TTC549 (cell line): ENCODE results near the gene RAB30.
"Not testable (repeated sequence)": the region's sequence is repeated elsewhere in the genome, so short reads cannot be mapped to it uniquely, and the experiment has no call there.

Source experiments
- FAIRE-seq: peaks from 2 replicates; lab custom pipeline; 2012; peaks lifted over from hg19 to GRCh38; lab: Jason Lieb, UNC

RAB30 gene

DNA sequence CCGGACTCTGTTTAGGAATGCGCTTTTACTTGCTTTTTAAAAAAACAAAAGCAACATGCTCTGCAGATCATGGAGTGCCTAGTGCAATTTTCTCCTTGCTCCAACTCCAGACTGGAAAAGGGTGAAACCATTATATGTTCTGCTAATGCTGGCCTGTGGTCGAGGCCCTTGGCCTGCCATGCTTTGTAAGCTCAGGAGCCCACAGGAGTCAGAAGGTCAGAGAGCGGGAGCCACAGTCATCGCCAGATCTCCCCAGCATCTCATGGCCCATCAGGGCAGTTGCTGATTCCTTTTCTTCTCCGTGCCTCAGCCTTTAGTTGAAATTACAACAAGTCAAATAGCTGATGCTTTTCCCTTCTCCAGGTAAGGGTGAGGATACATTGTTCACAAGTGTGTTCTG, 89.8 kb downstream of the RAB30 start:
- FAIRE-seq: no peak

DNA sequence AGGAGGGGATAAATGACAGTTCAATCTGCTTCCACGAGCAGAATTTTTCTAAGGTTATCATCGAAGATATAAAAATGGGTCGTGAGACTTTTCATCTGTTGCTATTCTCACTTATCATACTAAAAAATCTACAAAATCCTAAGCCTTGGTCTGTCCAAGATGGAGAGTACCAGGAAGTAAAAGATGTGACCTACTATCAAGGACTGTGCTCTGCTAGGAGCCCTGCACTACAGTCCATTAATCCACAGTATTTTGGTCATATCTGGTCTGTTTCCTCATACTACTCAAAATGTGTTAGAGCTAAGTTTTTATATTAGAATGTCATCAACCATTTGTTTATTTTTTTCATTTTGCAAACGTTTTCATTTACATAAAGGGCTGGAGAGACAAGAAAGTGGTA, 90.8 kb downstream of the RAB30 start:
- no peak for FAIRE-seq

DNA sequence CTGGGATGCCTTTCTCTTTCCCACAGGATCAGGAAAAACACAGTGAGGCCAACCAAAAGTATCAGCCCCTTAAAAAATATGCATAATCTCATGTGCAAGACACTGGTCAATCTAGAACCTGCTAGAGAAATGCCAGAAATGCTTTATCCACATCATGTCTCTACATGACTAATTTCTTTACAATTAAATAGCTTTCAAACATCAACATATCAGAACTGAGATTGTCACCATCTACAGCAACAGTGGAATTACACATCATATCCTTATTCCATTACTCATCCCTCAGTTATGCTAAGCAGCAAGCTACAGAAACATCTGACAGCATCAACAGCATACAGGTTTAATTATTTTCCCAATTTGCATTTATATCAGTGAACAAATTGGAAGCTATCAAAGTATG, 91.4 kb downstream of the RAB30 start:
- no peak for FAIRE-seq

DNA sequence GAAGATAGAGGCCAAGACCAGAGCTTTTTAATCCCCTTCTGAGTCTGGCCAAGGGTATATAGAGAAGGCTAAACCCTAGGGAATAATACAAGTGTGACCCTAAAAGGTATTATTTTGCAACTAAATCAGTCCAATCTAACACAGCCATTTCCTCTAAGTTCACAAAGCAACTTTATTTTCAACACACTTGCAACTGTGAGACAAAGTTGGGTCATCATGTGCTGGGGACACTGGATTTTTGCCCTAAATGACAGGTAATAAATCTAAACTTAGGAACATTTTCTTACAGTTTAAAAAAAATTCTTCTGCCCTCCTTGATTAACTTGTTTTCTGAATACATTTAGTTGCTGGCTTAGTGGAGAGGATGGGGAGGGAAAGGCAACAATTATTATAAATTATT, 91.9 kb downstream of the RAB30 start:
- no peak for FAIRE-seq

DNA sequence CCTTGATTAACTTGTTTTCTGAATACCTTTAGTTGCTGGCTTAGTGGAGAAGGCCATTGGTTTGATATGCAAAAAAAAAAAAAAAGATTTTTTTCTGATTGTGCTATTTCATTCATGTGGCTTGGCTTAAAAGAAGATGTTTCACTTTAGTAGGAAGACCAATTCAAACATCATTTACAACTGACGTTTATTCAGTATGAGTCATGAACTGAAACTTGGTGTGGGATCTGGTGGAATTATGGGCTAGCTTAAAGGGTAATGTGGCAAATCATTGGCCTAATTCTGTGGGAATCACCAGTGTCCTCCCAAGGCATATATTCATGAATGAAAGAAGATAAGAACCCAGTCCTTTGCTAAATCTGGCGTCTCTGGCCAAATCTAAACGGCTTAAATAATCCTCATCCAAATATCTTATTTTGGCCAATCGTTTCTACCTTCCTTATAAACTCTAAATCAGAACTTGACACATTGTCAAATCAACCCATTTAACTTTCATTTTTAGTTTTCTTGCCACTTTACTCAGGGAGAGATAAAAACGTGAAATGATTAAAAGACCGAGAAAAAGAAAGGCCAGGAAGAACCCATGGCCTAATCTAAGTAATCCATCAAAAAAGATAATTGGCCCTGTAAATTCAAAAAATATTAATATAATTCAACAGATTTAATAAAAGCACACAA, 93.1 kb downstream of the RAB30 start:
- no peak for FAIRE-seq

DNA sequence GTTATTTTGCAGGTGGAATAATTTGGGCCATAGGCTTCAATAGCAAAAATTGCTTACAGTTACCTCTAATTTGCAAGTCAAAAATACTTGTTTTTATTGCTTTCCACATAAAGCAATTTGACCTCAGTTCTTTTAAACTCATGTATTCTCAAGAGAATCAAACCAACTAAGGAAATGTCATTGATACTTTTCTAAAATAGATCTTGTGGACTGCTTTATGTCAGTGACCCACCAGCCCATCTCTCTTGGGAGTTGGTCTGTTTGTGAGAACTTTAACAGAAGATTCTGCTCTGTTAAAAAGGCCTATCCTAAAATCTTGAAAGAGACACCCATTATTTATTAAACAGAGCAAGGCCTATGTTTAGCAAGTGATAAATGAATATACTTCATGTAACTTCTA, 94.9 kb downstream of the RAB30 start:
- no peak for FAIRE-seq

DNA sequence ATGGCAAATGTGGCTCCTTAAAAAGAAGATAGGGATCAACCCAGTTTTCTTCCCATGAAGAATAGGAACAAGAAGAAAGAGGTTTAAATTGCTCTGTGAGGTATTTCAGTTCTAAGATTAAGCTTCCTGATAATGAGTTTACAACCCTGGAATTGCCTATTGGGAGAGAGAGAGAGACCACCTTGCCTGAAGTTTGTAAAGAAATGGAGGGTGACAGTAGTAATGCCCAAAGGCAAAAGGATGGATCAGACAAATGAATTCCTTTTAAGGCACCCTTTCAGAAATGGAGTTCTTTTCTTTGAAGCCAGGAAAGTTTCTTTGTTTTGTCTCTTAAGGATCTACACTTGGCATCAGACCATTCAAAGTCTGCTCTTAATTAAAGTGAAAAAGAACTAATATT, 95.8 kb downstream of the RAB30 start:
- FAIRE-seq: no peak

DNA sequence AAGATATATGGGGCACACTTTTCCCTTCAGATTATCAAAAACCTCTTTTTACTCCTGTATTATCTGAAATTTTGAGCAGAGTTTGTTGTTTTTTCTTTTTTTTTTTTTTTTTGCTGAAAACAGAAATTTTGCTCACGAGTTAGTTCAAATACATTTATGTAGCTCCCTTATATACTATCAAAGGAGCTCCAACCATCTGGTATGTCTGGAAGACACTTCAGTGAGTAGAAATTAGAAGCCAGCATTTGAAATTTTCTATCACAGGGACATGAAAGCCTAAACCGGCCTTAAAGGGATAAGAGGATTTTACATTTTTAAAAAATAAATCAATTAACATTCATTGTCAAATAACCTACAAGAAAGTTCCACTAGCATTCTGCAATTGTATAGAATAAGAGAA, 96.8 kb downstream of the RAB30 start:
- FAIRE-seq: no peak

DNA sequence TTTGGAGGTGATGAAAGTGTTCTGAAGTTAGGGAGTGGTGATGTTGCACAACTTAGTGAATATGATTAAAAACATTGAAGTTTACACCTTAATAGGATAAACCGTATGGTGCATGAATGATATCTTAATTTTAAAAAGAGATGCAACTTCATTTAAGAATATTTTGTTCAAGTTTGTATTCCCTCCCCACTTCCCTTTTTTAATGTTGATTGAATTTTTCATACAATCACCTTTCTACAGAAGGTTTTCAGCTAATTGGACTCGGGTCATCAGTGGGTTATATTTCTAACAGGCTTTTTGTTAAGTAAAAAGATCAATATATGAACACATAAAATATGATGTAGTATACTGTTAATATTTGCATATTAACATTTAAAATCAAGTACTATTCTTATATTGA, 97.6 kb downstream of the RAB30 start:
- FAIRE-seq: no peak

DNA sequence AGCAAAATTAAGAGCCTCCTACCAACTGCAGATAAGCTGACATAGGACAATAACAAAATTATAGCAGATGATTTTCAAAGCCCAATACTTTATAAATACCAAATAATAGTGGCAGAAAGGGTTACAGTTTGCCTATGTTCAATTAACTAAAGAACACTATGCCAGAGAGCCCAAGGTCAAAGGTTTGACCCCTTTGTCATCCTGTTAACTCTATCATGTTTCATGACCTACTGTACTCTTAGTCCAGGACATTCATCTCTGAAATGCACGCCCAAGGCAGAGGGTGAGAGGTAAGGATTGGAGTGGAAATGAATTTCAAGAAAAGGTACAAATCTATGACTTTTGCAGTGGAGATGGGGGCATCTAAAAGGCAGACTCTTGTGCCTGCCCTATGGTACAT, 99.6 kb downstream of the RAB30 start:
- FAIRE-seq: no peak

DNA sequence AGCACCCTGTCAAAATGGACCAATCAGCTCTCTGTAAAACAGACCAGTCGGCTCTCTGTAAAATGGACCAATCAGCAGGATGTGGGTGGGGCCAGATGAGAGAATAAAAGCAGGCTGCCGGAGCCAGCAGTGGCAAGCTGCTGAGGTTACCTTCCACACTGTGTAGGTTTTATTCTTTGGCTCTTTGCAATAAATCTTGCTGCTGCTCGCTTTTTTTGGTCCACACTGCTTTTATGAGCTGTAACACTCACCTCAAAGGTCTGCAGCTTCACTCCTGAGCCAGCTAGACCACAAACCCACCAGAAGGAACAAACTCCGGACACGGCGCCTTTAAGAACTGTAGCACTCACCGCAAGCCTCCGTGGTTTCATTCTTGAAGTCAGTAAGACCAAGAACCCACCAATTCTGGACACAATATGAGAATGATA, 100.2 kb downstream of the RAB30 start:
- FAIRE-seq: not testable (repeated sequence)

DNA sequence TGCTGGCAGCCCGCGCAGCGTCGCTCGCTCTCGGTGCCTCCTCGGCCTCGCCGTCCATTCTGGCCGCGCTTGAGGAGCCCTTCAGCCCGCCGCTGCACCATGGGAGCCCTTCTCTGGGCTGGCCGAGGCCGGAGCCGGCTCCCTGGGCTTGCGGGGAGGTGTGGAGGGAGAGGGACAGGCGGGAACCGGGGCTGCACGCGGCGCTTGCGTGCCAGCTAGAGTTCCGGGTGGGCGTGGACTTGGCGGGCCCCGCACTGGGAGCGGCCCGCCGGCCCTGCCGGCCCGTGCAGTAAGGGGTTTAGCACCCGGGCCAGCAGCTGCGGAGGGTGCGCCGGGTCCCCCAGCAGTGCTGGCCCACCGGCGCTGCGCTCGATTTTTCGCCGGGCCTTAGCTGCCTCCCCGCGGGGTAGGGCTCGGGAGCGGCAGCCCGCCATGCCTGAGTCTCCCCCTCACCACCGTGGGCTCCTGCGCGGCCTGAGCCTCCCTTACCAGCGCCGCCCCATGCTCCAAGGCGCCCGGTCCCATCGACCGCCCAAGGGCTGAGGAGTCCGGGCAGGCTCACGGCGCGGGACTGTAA, 101.1 kb downstream of the RAB30 start:
- FAIRE-seq: not testable (repeated sequence)

DNA sequence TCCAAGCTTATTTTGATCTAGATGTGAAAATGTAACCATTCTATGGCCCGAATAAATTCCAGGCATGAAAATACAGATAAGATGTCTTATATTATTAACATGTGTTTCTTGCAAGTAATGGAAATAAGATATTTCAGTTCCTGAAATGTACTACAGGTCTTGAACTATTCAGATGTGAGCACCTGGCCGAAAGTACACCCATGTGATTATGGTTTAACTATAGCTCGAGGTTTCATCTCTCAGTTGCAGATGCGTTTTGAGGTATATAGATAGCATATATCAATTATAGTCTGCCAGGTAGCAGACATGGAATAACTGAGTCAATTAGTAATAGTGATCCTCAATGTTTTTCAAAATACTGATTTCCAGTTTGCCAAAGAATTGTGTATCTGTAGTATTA, 101.9 kb downstream of the RAB30 start:
- FAIRE-seq: no peak

DNA sequence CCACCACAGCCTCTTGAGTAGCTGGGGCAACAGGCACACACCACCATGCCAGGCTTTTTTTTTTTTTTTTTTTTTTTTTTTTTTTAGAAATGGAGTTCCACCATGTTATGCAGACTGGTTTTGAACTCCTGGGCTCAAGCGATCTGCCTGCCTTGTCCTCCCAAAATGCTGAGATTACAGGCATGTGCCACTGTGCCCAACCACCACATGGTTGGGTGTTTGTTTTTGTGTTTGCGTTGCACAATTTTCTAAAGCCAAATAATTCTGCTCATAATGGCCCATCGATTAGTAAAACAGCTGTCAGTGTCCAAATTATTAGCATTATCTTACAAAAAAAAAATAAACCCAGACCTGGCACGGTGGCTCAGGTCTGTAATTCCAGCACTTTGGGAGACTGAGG, 104.3 kb downstream of the RAB30 start:
- no peak for FAIRE-seq

DNA sequence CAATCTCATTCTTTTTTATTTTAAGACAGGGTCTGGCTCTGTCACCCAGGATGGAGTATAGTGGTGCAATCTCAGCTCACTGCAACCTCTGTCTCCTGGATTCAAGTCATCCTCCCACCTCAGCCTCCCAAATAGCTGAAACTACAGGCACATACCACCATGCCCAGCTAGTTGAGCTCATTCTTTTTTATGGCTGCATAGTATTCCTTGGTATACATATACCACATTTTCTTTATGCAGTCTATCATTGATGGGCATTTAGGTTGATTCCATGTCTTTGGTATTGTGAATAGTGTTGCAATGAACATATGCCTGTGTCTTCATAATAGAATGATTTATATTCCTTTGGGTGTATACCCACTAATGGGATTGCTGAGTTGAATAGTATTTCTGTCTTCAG, 109.7 kb downstream of the RAB30 start:
- not testable (repeated sequence) for FAIRE-seq

DNA sequence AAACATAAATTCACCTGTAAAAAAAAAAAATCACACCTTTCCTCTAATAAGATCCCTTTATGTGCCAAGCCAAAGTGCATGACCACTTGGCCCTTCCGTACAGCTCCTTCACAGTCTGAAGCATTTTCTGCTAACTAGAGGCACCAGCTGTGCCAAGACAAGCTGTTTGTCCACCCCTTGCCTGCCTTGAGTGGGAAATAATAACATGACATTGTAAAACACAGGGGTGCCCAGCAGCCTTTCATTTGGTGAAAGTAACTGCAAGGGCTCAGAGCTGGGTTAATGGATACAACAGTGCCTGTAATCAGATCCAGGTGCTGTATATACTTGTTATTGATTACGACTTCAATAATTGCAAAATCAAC, 110.9 kb downstream of the RAB30 start:
- no peak for FAIRE-seq

DNA sequence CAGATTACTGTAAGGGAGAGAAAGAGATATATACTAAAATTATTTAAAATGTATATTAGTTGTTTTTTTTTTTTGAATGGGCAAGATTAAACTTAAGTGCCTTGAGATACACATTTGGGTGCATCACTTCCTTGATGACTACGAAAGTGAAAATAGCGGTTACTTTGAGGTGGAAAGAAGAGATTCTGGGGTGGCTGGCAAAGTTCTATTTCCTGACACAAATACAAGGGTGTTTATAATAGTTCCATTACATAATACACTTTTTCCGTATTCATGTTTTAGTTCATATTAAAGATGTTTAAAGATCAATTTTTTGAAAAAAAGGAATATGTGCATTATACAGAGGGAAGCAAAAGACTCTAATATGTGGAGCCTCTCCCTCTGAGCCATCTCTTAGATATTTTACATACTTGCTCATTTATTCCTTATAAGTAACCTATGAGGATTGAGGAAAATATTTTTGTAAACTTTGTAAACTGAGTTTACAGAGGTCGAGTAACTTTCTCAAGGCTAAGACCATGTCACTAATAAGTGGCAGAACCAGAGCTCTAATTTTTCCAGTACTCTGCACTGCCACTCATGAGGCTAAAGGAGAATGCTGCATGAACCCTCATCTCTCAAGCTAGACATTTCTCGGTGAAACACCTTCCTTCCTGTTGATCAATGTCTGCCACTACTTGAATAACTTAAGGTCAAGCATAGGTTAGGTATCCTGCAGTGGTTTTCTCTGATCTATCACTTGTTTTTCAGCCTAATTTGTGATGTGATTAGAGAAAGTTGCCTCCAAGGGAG, 111.5 kb downstream of the RAB30 start:
- FAIRE-seq: no peak

DNA sequence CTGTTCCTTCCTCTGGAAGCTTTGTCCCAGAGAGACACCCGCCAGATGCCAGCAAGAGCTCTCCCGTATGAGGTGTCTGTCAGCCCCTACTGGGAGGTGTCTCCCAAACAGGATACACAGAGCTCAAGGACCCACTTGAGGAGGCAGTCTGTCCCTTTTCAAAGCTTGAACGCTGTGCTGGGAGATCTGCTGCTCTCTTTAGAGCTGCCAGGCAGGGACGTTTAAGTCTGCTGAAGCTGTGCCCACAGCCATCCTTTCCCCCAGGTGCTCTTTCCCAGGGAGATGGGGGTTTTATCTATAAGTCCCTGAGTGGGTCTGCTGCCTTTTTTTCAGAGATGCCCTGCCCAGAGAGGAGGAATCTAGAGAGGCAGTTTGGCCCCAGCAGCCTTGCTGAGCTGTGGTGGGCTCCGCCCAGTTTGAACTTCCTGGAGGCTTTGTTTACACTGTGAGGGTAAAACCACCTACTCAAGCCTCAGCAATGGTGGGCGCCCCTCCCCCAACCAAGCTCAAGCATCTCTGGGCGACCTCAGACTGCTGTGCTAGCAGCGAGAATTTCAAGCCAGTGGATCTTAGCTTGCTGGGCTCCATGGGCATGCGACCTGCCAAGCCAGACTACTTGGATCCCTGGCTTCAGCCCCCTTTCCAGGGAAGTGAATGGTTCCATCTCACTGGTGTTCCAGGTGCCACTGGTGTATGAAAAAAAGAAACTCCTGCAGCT, 115.8 kb downstream of the RAB30 start:
- not testable (repeated sequence) for FAIRE-seq

DNA sequence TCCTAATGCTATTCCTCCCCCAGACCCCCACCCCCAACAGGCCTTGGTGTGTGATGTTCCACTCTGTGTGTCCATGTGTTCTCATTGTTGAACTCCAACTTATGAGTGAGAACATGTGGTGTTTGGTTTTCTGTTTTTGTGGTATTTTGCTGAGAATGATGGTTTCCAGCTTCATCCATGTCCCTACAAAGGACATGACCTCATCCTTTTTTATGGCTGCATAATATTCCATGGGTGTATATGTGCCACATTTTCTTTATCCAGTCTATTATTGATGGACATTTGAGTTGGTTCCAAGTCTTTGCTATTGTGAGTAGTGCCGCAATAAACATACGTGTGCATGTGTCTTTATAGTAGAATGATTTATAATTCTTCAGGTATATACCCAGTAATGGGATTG, 121.2 kb downstream of the RAB30 start:
- FAIRE-seq: not testable (repeated sequence)

DNA sequence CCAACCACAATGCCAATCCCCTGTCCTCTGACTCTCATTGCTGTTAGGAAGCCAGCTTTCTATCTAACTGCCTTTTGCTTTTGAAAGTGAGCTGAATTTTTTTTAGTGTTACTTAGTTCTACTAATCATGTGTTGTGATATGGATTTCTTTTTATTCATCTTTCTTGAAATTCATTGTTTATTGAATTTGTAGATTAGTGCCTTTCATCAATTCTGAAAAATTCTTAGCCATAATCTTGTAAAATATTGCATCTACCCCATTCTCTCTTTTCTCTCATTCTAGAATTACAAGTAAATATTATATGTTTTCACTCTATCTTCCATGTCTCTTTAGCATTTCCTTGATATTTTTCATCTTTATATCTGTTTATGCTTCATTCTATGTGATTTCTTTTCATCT, 122.3 kb downstream of the RAB30 start:
- no peak for FAIRE-seq

DNA sequence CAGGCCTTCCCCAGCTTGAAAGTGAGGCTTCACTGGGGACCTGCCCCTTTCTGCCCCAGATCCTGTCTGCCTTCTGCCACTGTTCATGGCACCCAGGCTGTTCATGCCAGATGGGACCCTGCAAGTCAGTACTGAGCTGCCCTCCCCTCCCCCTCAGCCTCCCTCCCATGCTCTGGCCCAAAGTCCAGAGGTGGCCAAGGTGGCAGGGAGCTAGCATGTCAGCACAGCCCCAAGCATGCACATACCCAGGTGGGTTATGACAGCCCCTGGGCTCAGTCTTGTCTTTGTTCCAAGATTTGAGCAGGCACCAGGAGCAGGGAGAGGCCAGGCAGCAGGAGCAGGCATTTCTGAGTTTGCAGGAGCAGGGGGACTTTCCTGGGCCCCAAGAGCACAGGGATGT, 126.0 kb downstream of the RAB30 start:
- FAIRE-seq: no peak

DNA sequence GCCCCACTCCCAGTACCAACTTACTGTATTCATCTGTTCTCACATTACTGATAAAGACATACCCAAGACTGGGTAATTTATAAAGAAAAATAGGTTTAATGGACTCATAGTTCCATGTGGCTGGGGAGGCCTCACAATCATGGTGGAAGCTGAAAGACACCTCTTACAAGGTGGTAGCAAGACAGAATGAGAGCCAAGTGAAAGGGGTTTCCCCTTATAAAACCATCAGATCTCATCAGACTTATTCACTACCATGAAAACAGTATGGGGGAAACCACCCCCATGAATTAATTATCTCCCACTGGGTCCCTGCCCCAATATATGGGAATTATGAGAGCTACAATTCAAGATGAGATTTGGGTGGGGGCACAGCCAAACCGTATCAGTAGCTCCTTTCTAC, 126.7 kb downstream of the RAB30 start:
- not testable (repeated sequence) for FAIRE-seq

DNA sequence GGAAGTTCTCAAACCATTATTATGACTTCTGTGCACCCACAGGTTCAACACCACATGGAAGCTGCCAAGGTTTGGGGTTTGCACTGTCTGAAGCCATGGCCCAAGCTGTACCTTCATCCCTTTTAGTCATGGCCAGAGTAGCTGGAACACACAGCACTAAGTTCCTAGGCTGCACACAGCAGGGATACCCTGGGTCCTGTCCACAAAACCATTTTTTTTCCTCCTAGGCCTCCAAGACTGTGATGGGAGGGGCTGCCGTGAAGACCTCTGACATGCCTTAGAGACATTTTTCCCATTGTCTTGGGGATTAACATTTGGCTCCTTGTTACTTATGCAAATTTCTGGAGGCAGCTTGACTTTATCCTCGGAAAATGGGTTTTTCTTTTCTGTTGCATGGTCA, 127.5 kb downstream of the RAB30 start:
- no peak for FAIRE-seq
